Ishikawa (cell line): ENCODE data around the gene HSD17B12.

Experiments used
- MAX ChIP-seq: IDR thresholded peaks from 2 replicates; pipeline ENCODE4 v1.6.1; 2012
- RAD21 ChIP-seq: IDR thresholded peaks from 2 replicates; pipeline ENCODE4 v1.6.1; 2012; ENCODE audit warnings: low read depth
- TAF1 ChIP-seq: IDR thresholded peaks from 2 replicates; pipeline ENCODE4 v1.6.1; 2012; ENCODE audit warnings: low read depth, mild to moderate bottlenecking
- YY1 ChIP-seq: IDR thresholded peaks from 2 replicates; pipeline ENCODE4 v1.6.1; 2012; ENCODE audit warnings: low read depth

DNA sequence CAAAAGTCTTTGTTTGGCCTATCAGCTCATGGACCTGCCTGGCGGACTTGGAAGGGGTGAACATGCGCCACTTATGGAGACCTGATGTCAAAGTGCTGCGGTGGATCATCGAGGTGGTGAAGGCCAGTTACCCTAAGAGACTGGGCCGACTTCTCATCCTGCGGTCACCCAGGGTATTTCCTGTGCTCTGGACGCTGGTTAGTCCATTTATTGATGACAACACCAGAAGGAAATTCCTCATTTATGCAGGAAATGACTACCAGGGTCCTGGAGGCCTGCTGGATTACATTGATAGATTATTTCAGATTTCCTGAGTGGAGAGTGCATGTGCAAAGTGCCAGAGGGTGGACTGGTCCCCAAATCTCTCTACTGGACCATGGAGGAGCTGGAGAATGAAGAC lies 218.0 kb downstream of the HSD17B12 start:
- no peak for TF ChIP-seq TAF1
- no peak for TF ChIP-seq YY1
- TF ChIP-seq MAX: no peak
- no peak for TF ChIP-seq RAD21
